ENCODE results near the gene SLFN12. TPM values are rescaled to one million over a fixed set of nuclear protein-coding genes. Genes with fewer than 3 reads are reported as not detected.
"Not testable (repeated sequence)": the region's sequence is repeated elsewhere in the genome, so short reads cannot be mapped to it uniquely, and the experiment has no call there.

The SLFN12 gene
- total RNA-seq, 1 donor from 2014 or later, result 7.2 TPM

- Histone ChIP-seq H2AFZ (replicated peaks) (no peak overlapping the region), H3K9me3 (ENCODE audit: low read depth) (no peaks in the 10 kb centered on the region), H3K79me2 (ENCODE audit: low read depth) (no peaks in the 10 kb centered on the region), H3K9ac (no peak overlapping the region), H3K4me1 (no peaks in the 10 kb centered on the region), H3K4me2 (no peak overlapping the region), H3F3A (ENCODE audit: low read depth) (no peaks in the 10 kb centered on the region), H3K36me3 (no peaks in the 10 kb centered on the region), H3K4me3 (no peak overlapping the region), H3K27ac (no peak overlapping the region), H3K27me3 (no peaks in the 10 kb centered on the region), H4K20me1 (ENCODE audit: low read depth) (no peaks in the 10 kb centered on the region)
- Mint-ChIP-seq H3K4me3 (no peak overlapping the region), H3K9me3 (peaks cover 16% of the 10 kb centered on the region), H3K27ac (no peak overlapping the region), H3K4me1 (no peaks in the 10 kb centered on the region), H3K27me3 (ENCODE audit: insufficient read depth, low read depth) (no peaks in the 10 kb centered on the region), H3K36me3 (peaks cover 4% of the 10 kb centered on the region)
- no peak for DNase-seq (ENCODE audit: low spot score)
- no peak for TF ChIP-seq EZH2phosphoT487 (IDR thresholded peaks at IDR 0.05)
- no peak for TF ChIP-seq EZH2 (IDR thresholded peaks at IDR 0.05)
- TF ChIP-seq CTCF (IDR thresholded peaks at IDR 0.05), result no peak
Observed at GRCh38 chr17:35414247-35414646, 18.1 kb downstream of the SLFN12 start.

- Mint-ChIP-seq H3K36me3 (no peaks in the 10 kb centered on the region), H3K27ac (no peak overlapping the region), H3K9me3 (peaks cover 2% of the 10 kb centered on the region), H3K27me3 (ENCODE audit: insufficient read depth, low read depth) (no peaks in the 10 kb centered on the region), H3K4me1 (no peaks in the 10 kb centered on the region), H3K4me3 (no peak overlapping the region)
- no peak overlapping the region for H3K9ac ChIP-seq
- no peaks in the 10 kb centered on the region for H3F3A ChIP-seq (ENCODE audit: low read depth)
- TF ChIP-seq CTCF (IDR thresholded peaks at IDR 0.05) (no peak), EZH2phosphoT487 (IDR thresholded peaks at IDR 0.05) (no peak), EZH2 (IDR thresholded peaks at IDR 0.05) (no peak)
- H2AFZ ChIP-seq (replicated peaks), result no peak overlapping the region
- H3K79me2 ChIP-seq (ENCODE audit: low read depth), result no peaks in the 10 kb centered on the region
- no peak overlapping the region for H3K27ac ChIP-seq
- H3K27me3 ChIP-seq, result no peaks in the 10 kb centered on the region
- no peaks in the 10 kb centered on the region for H4K20me1 ChIP-seq (ENCODE audit: low read depth)
- H3K4me2 ChIP-seq, result no peak overlapping the region
- no peak for DNase-seq (ENCODE audit: low spot score)
- no peaks in the 10 kb centered on the region for H3K4me1 ChIP-seq
- H3K36me3 ChIP-seq, result no peaks in the 10 kb centered on the region
- no peaks in the 10 kb centered on the region for H3K9me3 ChIP-seq (ENCODE audit: low read depth)
- no peak overlapping the region for H3K4me3 ChIP-seq
Observed at GRCh38 chr17:35407531-35407930, 24.8 kb downstream of the SLFN12 start.

GRCh38 chr17:35406568-35406967 lies 25.7 kb downstream of the SLFN12 start:
- Mint-ChIP-seq H3K27ac (no peak overlapping the region), H3K9me3 (peaks cover 2% of the 10 kb centered on the region), H3K4me1 (no peaks in the 10 kb centered on the region), H3K4me3 (no peak overlapping the region), H3K36me3 (no peaks in the 10 kb centered on the region), H3K27me3 (ENCODE audit: insufficient read depth, low read depth) (no peaks in the 10 kb centered on the region)
- H3K4me2 ChIP-seq, result no peak overlapping the region
- DNase-seq (ENCODE audit: low spot score), result no peak
- no peaks in the 10 kb centered on the region for H3F3A ChIP-seq (ENCODE audit: low read depth)
- TF ChIP-seq EZH2 (IDR thresholded peaks at IDR 0.05) (no peak), EZH2phosphoT487 (IDR thresholded peaks at IDR 0.05) (no peak)
- no peaks in the 10 kb centered on the region for H4K20me1 ChIP-seq (ENCODE audit: low read depth)
- H3K27ac ChIP-seq, result no peak overlapping the region
- no peak overlapping the region for H3K9ac ChIP-seq
- no peaks in the 10 kb centered on the region for H3K36me3 ChIP-seq
- no peaks in the 10 kb centered on the region for H3K4me1 ChIP-seq
- H3K9me3 ChIP-seq (ENCODE audit: low read depth), result no peaks in the 10 kb centered on the region
- H2AFZ ChIP-seq (replicated peaks), result no peak overlapping the region
- no peaks in the 10 kb centered on the region for H3K79me2 ChIP-seq (ENCODE audit: low read depth)
- H3K27me3 ChIP-seq, result no peaks in the 10 kb centered on the region
- H3K4me3 ChIP-seq, result no peak overlapping the region

- H3K4me3 Mint-ChIP-seq, result no peak overlapping the region
- Histone ChIP-seq H3K4me2 (no peak overlapping the region), H4K20me1 (ENCODE audit: low read depth) (no peaks in the 10 kb centered on the region), H3K4me1 (no peaks in the 10 kb centered on the region), H3K79me2 (ENCODE audit: low read depth) (no peaks in the 10 kb centered on the region), H2AFZ (replicated peaks) (no peak overlapping the region), H3K4me3 (no peak overlapping the region), H3F3A (ENCODE audit: low read depth) (no peaks in the 10 kb centered on the region), H3K9me3 (ENCODE audit: low read depth) (no peaks in the 10 kb centered on the region), H3K27ac (no peak overlapping the region), H3K36me3 (no peaks in the 10 kb centered on the region), H3K27me3 (no peaks in the 10 kb centered on the region), H3K9ac (no peak overlapping the region)
- H3K27me3 Mint-ChIP-seq (ENCODE audit: insufficient read depth, low read depth), result no peaks in the 10 kb centered on the region
- no peak overlapping the region for H3K27ac Mint-ChIP-seq
- no peaks in the 10 kb centered on the region for H3K36me3 Mint-ChIP-seq
- H3K9me3 Mint-ChIP-seq, result peaks cover 2% of the 10 kb centered on the region
- no peaks in the 10 kb centered on the region for H3K4me1 Mint-ChIP-seq
- no peak for DNase-seq (ENCODE audit: low spot score)
- TF ChIP-seq EZH2 (IDR thresholded peaks at IDR 0.05) (no peak), CTCF (IDR thresholded peaks at IDR 0.05) (no peak), EZH2phosphoT487 (IDR thresholded peaks at IDR 0.05) (no peak)
Observed at GRCh38 chr17:35404360-35404759, 27.9 kb downstream of the SLFN12 start.

GRCh38 chr17:35393783-35394182 lies 38.5 kb downstream of the SLFN12 start:
- not testable (repeated sequence) for H3K4me3 Mint-ChIP-seq; H3K27ac ChIP-seq; H3K9ac ChIP-seq; H3K27me3 Mint-ChIP-seq (ENCODE audit: insufficient read depth, low read depth); H3K4me2 ChIP-seq; H3F3A ChIP-seq (ENCODE audit: low read depth); DNase-seq (ENCODE audit: low spot score); H3K79me2 ChIP-seq (ENCODE audit: low read depth); H4K20me1 ChIP-seq (ENCODE audit: low read depth); H3K4me1 ChIP-seq; H3K4me1 Mint-ChIP-seq; H3K36me3 Mint-ChIP-seq; H3K27ac Mint-ChIP-seq; H3K4me3 ChIP-seq; H3K36me3 ChIP-seq; H3K9me3 ChIP-seq (ENCODE audit: low read depth); H2AFZ ChIP-seq (replicated peaks); H3K27me3 ChIP-seq
- H3K9me3 Mint-ChIP-seq, result peaks cover 14% of the 10 kb centered on the region
